HG03521 (cell line): ENCODE data around the gene AGBL1.

ENCODE experiments used
- ATAC-seq: cut with Tn5 transposase; IDR thresholded peaks from one replicate; pipeline ENCODE4 v1.9.1; 2021; ENCODE audit warnings: mild to moderate bottlenecking, moderate library complexity; ENCODE audit not compliant: unreplicated experiment

AGBL1 gene

GRCh38 chr15:86629409-86630356 is 550.0 kb downstream of the AGBL1 start:
- ATAC-seq, result no peak

GRCh38 chr15:86630946-86631345 is 551.3 kb downstream of the AGBL1 start:
- no peak for ATAC-seq

- no peak for ATAC-seq
Observed at GRCh38 chr15:86634146-86634545, 554.5 kb downstream of the AGBL1 start.

- no peak for ATAC-seq
Observed at GRCh38 chr15:86634992-86635638, 555.4 kb downstream of the AGBL1 start.

DNA sequence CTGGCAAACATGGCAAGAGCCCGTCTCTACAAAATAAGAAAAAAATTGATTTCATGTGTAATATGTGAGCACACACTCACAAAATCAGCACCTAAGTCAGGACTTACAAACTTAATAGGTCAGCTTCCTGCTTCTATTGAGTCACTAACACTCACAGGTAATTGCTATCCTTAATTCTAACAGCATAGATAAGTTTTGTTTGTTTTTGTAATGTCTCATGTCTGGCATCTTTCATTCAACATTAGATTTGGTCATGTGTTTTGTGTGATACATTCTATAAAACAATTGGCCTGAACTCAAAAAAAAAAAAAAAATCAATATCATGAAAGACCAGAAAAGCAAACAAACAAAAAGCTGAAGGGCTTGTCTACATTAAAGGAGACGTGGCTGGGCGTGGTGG is 564.7 kb downstream of the AGBL1 start:
- no peak for ATAC-seq

GRCh38 chr15:86645925-86646500 is 566.3 kb downstream of the AGBL1 start:
- no peak for ATAC-seq

- ATAC-seq, result no peak
Observed at GRCh38 chr15:86647810-86648440, 568.3 kb downstream of the AGBL1 start.

GRCh38 chr15:86649277-86649676 is 569.6 kb downstream of the AGBL1 start:
- no peak for ATAC-seq

- ATAC-seq, result no peak
Observed at GRCh38 chr15:86650094-86650493, 570.4 kb downstream of the AGBL1 start.

GRCh38 chr15:86653344-86654197 is 573.9 kb downstream of the AGBL1 start:
- ATAC-seq, result no peak

- no peak for ATAC-seq
Observed at GRCh38 chr15:86654501-86654900, 574.8 kb downstream of the AGBL1 start.

DNA sequence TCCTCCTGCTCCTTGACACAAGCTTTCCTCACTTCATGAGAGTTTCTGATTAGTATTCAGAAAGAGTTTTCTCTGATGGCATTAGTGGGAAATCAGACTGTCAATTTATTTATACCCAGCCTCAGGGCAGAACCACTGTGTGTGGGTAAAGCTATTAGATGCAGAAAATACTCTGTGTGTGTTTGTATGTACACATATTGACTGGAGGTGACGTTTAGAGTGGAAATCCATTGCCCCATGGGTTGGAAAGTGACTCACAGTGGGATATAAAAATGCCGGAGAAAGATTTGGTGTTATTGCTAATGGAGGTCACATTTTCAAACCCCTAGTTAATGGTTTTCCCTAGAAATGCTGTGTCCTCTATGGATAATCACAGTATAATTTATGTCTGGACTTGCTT is 577.6 kb downstream of the AGBL1 start:
- no peak for ATAC-seq

DNA sequence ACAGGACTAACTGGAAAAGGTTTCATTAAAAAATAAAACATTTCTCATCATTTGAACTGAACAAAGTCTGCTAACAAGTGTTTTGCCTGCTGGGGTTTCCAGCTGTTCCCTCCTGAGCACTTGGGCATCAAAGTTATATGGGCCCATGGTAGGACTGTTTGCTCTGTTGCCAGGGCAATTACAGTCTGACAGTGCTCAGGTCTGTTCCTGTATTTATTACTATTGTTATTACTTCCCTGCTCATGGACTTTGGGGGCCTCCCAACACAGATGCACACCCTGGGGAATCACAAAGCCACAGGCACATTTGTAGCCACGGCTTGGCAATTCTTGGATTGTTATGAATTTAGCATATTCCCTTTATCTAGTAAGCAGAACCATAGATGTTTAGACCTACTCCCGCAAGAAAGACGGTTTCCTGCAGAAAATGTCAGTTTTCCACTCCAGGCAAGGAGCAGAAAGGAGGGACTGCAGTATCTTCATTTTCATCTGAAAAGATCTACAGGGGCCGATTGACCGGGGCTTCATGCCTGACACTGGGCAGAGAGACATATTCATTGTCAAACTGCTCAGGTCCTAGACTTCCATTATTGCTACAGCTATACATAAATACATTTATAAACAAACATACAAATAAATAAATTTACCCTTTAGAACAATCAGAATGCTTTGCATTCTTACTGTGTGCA is 580.2 kb downstream of the AGBL1 start:
- no peak for ATAC-seq

- ATAC-seq, result no peak
Observed at GRCh38 chr15:86661580-86661979, 581.9 kb downstream of the AGBL1 start.

DNA sequence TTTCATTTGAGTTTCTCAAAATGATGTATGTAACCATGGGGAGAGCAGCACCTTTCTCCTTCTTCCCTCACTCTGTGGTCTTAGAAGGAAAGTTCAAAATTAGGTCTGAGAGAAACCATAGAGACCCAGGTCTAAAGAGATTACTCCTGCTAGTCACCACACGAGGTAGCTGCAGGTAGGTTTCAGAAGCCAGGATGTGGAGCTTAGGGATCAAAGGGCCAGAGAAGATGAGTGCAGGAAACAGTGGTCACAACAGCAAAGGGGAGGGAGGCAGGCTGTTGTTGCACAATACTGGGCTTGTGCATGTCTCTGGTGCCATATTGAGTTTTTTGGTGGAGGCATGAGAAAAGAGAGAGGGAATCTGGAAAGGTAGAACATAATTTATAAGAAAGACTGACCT is 583.6 kb downstream of the AGBL1 start:
- no peak for ATAC-seq

- ATAC-seq, result no peak
Observed at GRCh38 chr15:86663979-86664378, 584.3 kb downstream of the AGBL1 start.

DNA sequence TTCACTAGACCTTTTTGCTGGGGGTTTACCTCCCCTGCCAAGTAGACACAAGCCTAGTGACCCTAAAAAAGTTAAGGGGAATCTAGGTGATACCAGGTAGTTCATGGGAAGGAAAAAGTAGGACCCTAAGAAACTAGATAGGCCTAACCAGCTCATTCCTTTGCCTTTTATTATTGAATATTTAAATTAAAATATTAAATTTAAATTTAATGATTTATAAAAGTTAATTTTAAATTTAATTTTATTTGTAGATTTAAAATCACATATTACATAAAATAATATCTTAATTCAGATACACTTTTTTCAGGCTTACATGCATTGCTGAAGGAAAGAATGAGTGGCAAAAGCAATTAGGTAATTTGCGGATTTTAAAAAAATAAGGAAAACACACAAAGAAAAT is 584.9 kb downstream of the AGBL1 start:
- no peak for ATAC-seq

DNA sequence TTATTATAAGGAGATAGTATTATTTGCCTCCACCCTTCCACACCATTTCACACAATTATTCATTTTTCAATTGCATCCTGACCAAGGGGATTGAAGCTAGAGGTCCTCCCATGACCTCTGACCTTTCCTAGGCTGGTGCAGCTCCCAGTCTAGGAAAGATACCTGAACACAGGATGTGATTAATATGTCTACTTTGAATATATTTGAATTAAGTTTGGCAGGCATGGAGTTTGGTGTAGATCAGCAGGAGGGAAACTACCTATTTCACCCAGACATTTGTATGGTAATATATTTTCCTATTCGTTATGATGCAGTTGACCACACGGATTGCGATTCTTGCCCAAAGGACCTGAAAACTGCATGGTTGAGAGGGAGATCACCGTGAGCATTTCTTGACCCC is 596.3 kb downstream of the AGBL1 start:
- no peak for ATAC-seq

DNA sequence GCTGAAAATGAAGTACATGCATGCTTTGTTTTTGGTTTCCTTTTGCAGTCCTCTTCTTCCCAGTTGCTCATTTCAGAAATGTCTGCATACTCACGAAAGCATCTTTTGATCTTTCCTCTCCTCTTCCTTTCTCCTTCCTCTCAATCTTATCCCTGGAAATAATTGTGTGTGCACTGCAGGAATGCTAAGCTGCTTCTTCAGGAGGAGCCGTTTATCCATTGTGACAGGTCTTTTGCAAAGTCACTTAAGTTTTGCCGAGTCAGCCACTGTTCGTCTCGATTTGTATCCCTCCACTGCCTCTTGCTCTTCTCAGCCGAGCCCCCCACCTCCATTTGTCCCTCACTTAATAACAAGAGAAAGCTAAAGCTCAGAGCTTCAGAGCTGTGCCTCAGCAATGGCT is 597.6 kb downstream of the AGBL1 start:
- no peak for ATAC-seq

DNA sequence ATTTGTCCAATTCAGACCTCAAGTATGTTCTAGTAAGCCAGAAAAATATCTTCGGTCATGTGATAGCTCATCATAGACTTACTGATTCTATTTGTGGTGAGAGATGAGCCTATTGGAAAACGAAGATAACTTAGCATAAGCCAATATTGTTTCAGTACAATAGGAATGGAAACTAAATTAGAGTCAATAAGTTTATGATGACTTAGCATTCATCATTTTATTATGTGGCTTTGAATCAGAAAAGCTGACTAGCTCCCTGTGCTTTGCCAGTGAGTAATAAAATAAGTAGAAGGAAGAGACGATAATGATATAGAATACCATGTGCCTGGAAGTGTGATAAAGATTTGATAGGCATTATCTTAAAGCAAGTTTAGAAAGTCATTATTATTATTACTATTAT is 605.6 kb downstream of the AGBL1 start:
- ATAC-seq, result no peak
